Activated CD4-positive, alpha-beta T cell treated with anti-CD3 and anti-CD28 coated beads, Interleukin-2, Interleukin-4, amounts not matched to agents 100 ng/mL and 50 ng/mL, durations not matched to agents 16 hours and 8 hours (primary cell): ENCODE results near the gene PPP1CA.

Experiments used
- DNase-seq: peaks from one replicate; pipeline ENCODE4 v3.0.0-alpha.2; 2020; ENCODE audit warnings: low spot score

Gene PPP1CA

DNA sequence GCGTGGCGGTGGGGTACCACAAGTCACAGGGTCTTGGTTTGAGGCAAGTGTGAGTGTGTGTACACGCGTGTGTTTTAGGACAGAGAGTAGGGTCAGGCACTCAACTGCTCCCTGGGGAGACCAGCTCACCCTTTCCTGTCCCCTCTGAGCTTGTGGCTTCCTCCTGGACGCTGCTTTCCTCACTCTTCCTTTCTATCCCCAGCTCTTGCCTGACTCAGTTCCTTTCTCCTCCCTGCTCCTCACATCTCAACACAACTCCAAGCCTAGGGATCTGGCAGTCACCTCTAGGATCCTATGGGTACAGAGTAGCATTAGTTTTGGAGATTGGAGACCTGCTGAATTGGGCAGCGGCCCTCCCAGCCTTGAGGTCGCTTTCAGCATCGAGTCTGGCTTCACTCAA, 32.4 kb downstream of the PPP1CA start:
- no peak for DNase-seq

DNA sequence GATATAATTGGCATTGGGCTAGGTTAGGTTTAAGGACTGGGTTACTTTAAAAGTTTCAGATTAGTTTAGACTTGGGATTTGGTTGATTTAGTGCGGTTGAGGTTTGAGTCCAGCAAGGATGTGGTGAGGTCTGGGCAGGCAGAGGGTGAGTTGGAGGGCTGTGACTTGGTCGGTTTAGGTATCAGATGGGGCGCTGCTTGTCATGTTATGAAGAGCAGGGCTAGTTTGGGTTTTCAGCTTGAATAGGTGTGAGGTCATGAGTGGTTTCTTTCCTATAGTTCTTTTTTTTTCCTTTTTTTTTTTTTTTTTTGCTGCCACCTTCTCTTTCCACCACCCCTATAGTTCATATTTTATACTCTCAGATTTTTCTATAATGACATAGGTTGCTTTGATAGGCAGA, 33.0 kb downstream of the PPP1CA start:
- DNase-seq = peak; percentile 58

DNA sequence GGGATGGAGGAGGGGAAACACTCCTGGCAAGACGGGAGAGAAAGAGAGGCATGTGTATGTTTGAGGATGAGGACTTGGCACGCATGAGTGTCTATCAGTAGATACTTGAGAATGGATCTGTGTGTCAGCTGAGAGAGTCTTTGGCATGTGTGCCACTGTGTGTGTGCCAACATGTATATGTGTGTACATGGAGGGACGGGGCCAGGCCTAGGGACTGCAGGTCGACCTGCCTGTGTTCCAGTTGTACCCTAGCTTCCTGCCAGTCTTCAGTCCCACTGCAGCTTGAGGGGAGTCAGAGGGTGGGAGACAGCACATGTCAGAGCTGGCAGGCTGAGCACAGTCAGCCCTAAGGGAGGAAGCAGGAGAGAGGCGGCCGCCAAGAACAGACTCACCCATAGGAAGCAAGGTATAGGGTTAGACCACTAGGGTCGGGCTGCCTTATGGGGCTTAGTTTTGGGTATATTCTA, 33.9 kb downstream of the PPP1CA start:
- DNase-seq = no peak

- no peak for DNase-seq
Observed at GRCh38 chr11:67366961-67367760, 34.5 kb downstream of the PPP1CA start.

- DNase-seq = no peak
Observed at GRCh38 chr11:67366546-67366945, 35.1 kb downstream of the PPP1CA start.

- DNase-seq = no peak
Observed at GRCh38 chr11:67365736-67366444, 35.8 kb downstream of the PPP1CA start.

- DNase-seq = no peak
Observed at GRCh38 chr11:67364783-67365722, 36.6 kb downstream of the PPP1CA start.

- DNase-seq = no peak
Observed at GRCh38 chr11:67364169-67364568, 37.5 kb downstream of the PPP1CA start.

GRCh38 chr11:67357831-67358670, 43.6 kb downstream of the PPP1CA start:
- no peak for DNase-seq

DNA sequence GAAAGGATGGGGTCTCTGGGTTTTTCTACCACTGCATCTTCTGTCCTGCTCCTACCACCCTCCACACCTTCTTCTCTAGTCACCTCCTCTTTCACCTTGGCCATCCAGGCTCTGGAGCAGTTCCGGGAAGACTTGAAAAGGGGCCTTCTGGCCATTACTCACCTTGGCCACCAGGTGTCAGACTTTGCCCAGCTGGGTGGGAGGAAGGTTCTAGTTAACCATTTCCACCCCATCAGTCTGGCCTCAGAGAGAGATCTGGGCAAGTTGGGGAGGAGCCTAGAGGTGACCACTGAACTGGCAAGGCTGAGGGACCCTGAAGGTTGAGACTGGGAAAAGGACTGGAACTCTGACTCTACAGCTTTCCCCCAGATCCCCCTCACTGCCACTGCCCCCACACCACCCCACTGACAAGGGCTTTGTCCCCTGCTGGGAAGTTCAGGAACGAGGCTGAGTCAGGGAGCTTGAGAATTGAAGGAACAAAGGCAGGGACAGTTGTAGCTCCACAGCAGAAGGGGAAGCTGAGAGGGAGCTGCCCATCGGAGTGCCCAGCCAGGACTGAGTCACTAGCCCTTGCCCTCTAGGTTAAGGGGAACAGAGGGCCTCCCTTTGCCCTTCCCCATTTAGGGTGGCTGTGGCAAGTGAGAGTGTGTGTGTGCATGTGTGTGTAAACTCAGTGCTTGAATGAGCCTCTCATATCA, 44.6 kb downstream of the PPP1CA start:
- peak; percentile 82 for DNase-seq

- DNase-seq = no peak
Observed at GRCh38 chr11:67356387-67356863, 45.2 kb downstream of the PPP1CA start.

DNA sequence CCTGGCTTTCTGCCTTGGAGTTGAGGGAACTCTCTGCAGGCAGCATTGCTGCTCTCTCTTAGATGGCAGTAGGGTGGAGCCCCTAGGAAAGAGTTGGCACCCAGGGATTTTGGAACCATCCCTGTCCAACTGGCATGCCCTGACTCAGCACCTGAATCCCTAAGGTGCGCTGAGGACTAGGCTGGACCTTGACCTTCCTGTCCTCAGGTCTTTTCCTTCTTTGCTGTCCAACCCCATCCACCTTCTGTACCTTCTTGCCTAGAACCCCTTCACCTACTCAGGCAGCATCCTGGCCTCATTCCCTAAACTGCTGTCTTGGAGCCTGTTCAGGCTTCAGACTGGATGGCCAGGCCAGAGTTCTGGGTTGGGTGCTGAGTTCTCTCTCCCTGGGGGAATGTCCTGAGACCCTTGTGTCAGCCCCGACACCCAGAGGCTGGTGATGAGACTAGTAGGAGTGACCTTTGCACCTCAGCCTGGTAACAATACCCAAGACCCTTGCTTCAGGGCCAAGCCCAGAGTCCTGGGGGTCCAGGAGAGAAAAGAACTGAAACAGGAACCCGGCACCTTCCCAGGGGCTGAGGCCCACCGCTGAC, 45.8 kb downstream of the PPP1CA start:
- no peak for DNase-seq

GRCh38 chr11:67355023-67355793, 46.5 kb downstream of the PPP1CA start:
- no peak for DNase-seq

GRCh38 chr11:67354075-67355022, 47.3 kb downstream of the PPP1CA start:
- no peak for DNase-seq

GRCh38 chr11:67353317-67354074, 48.2 kb downstream of the PPP1CA start, which contains the start of gene POLD4:
Gene POLD4, minus strand, starts transcription at chr11:67353546. Its CDS starts 147 bp downstream, at chr11:67353399.
- DNase-seq = peak; percentile 96

DNA sequence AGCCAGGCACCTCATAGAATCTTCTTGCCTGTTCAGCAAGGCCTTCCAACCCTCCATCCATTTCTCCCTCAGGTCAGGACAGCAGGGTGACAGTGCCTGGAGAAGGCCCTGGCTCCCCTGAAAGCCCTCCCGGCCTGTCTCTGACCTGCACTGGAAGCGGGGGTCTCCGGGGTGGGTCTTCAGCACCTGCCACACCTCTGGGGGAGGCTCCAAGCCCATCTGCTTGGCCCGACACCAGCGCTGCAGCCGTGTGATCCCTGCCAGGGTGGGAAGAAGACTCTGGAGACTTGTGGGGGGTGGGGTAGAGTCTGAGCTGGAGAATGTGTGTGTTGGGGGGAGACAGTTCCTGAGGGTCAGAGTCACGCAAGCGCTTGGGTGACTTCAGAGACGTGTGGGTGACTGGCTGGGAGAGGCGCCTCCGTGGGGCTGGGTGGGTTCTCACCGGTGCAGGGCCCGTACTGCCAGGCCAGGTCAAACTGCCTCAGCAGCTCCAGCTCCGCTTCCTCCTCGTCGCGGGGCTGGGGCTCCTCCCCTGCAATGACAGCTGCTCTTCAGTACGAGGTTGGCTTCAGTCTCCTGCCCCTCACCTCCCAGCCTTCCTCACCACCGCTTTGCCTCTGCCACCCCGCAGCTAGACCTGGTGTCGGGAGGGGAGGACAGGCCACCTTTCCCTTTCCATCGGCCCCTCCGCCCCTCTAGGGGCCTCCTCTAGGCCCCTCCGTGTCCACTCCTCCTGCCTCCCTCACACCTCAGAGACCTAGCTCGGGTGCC, 48.9 kb downstream of the PPP1CA start:
- DNase-seq = peak; percentile 45
